Pancreas (tissue), 10 donors: ENCODE measurements around the gene CD53. TPM values are rescaled to one million over a fixed set of nuclear protein-coding genes. Genes with fewer than 3 reads are reported as not detected.
"Not testable (repeated sequence)": the region's sequence is repeated elsewhere in the genome, so short reads cannot be mapped to it uniquely, and the experiment has no call there.

Experiments
- ATAC-seq, 4 donors: fragments of 200-7000 bp; cut with Tn5 transposase; one replicate each; pipeline versions ENCODE4 v1.8.0 to v1.9.1; 2020; ENCODE audit warnings: mild to moderate bottlenecking in 4 of 4, moderate library complexity in 4 of 4
- DNase-seq, 6 donors: peaks; one replicate each; pipeline ENCODE4 v3.0.0-alpha.2; 2020
- FAIRE-seq: peaks from 2 replicates; lab custom pipeline; 2012; peaks lifted over from hg19 to GRCh38; lab: Jason Lieb, UNC
- H3K27ac ChIP-seq, 4 donors: fragments of 200-600 bp; sonication (generic); 1 replicate in 3 of 4; 2 replicates in 1 of 4; pipeline versions ENCODE4 v1.5.0 to v1.8.0; 2020
- H3K27me3 ChIP-seq, 4 donors: fragments of 200-600 bp; one replicate each; pipeline ENCODE4 v1.8.0; 2021
- H3K36me3 ChIP-seq, 3 donors: fragments of 200-600 bp; sonication (generic) in 1 of 3; one replicate each; pipeline versions ENCODE4 v1.5.0 to v1.8.0; 2020 to 2021
- H3K4me1 ChIP-seq, 3 donors: fragments of 200-600 bp; one replicate each; pipeline ENCODE4 v1.8.0; 2021
- H3K4me3 ChIP-seq, 4 donors: fragments of 200-600 bp; sonication (generic) in 2 of 4; one replicate each; pipeline versions ENCODE4 v1.5.0 to v1.8.0; 2020 to 2021
- H3K9me3 ChIP-seq, 4 donors: fragments of 200-600 bp; one replicate each; pipeline ENCODE4 v1.8.0; 2021
- WGBS, 2 donors: extraction: QIAGEN DNeasy Blood & Tissue Kit; methylation state at CpG; one replicate each; pipeline ENCODE4 v1.1.7; 2013; 5-methylcytosine and 5-hydroxymethylcytosine counted together
- intact Hi-C, 3 donors: fragments of 100-400 bp; cut with DNase I; formaldehyde crosslinking; loops; one replicate each; pipeline versions ENCODE4 v1.11.1 to v1.14.2; 2022
- polyA plus RNA-seq, 2 donors: library from polyadenylated mRNA; stranded (reverse); fragments of 200-250 nt; gene quantifications; one replicate each; pipeline ENCODE4 v1.2.3, GENCODE V29; 2013
- total RNA-seq, 6 donors: library from RNA; stranded (reverse); fragmentation: NEBNext Ultra II Directional in 4 of 6; extraction: Animal tissue kit (Norgen Biotek cat#: 25700) in 4 of 6; gene quantifications; one replicate each; pipeline versions ENCODE4 v1.2.1 to v1.2.4, GENCODE V29; 2021 to 2023
- TF ChIP-seq, protein P1 (sequence below), 4 donors: fragments of 200-600 bp; sonication (generic) in 3 of 4; IDR thresholded peaks; one replicate each; pipeline versions ENCODE4 v1.5.0 to v1.8.0; 2021; ENCODE audit warnings: antibody characterized with exemption in 4 of 4
- donor health status: healthy with polysubstance abuse.
- donor health status: DM: no; HTN: no; CAD: no; lungs with moderate emphysema.
- donor health status: DM: no; HTN: no; CAD: no.
- donor health status: control.
- donor health status: control.
- donor health status: Bipolar disorder and iron deficiency.
- donor health status: DM: yes; HTN: yes; CAD: no.
- donor health status: DM: no; HTN: no; CAD: no.
- donor health status: DM: no; HTN: no; CAD: no.
- donor health status: DM: yes; HTN: yes; CAD: no.

CD53 gene
- total and polyA plus RNA-seq, 8 donors = 1.6 to 34.2 (median 3.7) TPM

DNA sequence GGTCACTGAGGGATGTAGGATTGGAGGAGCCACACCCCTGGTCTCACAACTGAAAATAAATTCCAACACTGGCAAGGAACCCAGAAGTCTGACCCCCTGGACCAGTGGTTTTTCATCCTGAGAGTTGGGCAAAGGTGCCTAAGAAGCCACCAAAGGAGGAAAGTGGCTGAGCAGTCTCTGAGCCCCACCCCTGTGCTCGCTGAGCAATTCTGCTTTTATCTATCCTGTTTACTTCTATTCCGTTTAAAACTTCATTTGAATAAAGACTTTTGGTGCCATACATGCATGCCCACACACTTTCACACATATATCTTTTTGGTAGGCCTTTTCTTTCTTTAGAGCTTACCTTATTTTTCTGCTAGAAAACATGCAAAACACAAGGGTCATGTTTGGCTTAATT, 13.9 kb upstream of the CD53 start:
- Histone ChIP-seq H3K4me1 (no peaks in the 10 kb centered on the region), H3K9me3 (no peaks in the 10 kb centered on the region), H3K36me3 (no peaks in the 10 kb centered on the region), H3K4me3 (no peak overlapping the region), H3K27ac (no peak overlapping the region), H3K27me3 (no peaks in the 10 kb centered on the region)
- intact Hi-C loops = no loop called here
- FAIRE-seq (no peak), ATAC-seq (no peak), DNase-seq (no peak)
- TF ChIP-seq, protein P1, sequence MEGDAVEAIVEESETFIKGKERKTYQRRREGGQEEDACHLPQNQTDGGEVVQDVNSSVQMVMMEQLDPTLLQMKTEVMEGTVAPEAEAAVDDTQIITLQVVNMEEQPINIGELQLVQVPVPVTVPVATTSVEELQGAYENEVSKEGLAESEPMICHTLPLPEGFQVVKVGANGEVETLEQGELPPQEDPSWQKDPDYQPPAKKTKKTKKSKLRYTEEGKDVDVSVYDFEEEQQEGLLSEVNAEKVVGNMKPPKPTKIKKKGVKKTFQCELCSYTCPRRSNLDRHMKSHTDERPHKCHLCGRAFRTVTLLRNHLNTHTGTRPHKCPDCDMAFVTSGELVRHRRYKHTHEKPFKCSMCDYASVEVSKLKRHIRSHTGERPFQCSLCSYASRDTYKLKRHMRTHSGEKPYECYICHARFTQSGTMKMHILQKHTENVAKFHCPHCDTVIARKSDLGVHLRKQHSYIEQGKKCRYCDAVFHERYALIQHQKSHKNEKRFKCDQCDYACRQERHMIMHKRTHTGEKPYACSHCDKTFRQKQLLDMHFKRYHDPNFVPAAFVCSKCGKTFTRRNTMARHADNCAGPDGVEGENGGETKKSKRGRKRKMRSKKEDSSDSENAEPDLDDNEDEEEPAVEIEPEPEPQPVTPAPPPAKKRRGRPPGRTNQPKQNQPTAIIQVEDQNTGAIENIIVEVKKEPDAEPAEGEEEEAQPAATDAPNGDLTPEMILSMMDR (IDR thresholded peaks at IDR 0.05) = no peak
- WGBS, 2 donors = 34 to 41% methylated on average over 2 of the region's 2 CpGs

DNA sequence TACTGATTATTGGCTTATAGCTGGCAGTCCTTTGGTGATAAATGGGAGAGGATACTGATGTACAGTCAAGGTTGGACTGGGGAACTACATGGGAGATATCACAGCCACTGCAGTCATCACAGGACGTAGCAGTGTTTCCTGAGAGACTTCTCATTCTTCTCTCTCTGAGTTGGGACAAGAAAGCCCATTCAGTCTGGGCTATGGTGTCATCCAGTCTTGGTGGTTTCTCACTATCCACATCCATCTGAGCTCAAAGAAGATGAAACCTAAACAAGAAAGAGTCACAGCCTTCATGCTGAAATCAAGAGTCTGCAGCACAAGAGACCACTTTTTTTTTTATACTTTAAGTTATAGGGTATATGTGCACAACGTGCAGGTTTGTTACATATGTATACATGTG, 12.8 kb upstream of the CD53 start:
- Histone ChIP-seq H3K4me3 (no peak overlapping the region), H3K9me3 (no peaks in the 10 kb centered on the region), H3K27me3 (no peaks in the 10 kb centered on the region), H3K27ac (no peak overlapping the region), H3K4me1 (no peaks in the 10 kb centered on the region), H3K36me3 (no peaks in the 10 kb centered on the region)
- WGBS, 2 donors = 62 to 72% methylated on average over 2 of the region's 2 CpGs
- DNase-seq = no peak
- FAIRE-seq = no peak
- intact Hi-C loops = no loop called here
- ATAC-seq = no peak
- TF ChIP-seq, protein P1 (IDR thresholded peaks at IDR 0.05) = no peak

DNA sequence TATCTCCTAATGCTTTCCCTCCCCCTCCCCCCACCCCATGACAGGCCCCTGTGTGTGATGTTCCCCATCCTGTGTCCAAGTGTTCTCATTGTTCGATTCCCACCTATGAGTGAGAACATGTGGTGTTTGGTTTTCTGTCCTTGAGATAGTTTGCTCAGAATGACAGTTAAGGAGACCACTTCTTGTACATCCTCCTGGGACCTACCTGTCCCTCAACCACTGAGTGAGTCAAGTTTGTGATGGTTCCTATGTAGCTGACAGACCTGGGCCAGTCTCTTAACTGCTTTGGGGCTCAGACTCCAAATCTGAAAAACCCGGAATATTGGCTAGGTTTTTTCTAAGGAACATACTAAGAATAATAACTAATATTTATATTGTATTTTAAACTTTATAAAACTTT, 12.3 kb upstream of the CD53 start:
- H3K4me1 ChIP-seq, H3K36me3 ChIP-seq, H3K9me3 ChIP-seq, H3K27me3 ChIP-seq, ATAC-seq, DNase-seq, intact Hi-C loops, FAIRE-seq, H3K4me3 ChIP-seq, H3K27ac ChIP-seq: not testable (repeated sequence)
- WGBS, 2 donors = 43 to 60% methylated on average over 2 of the region's 2 CpGs

DNA sequence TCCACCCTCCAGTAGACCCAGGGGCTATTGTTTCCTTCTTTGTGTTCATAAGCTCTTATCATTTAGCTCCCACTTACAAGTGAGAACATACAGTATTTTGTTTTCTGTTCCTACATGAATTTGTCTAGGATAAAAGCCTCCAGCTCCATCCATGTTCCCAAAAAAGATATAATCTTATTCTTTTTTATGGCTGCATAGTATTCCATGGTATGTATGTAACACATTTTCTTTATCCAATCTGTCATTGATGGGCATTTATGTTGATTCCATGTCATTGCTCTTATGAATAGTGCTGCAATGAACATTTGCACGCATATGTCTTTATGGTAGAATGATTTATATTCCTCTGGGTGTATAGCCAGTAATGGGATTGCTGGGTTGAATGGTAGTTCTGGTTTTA, 11.0 kb upstream of the CD53 start:
- WGBS, 2 donors = 62 to 64% methylated on average over 1 of the region's 1 CpG

DNA sequence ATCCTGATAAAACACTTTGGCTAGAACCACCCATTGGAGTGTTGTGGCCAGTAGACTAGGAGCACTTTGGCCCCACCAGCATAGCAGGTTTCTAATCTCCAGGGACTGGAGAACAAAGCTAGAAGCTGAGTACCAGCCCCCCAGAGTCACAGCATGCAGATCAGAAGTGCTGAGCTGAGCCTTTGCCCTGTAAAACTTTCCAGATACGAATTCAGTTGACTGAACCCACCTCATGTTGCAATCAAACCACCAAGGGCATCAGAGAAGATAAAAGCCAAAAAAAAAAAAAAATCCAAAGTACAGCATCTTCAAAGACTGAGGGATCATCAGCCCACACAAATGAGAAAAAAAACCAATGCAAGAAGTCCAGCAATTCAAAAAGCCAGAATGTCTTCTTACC, 8.7 kb upstream of the CD53 start:
- intact Hi-C loops = no loop called here
- no peak overlapping the region for H3K4me3 ChIP-seq
- TF ChIP-seq, protein P1 (IDR thresholded peaks at IDR 0.05) = no peak
- ATAC-seq (no peak), FAIRE-seq (no peak), DNase-seq (no peak)
- no peak overlapping the region for H3K27ac ChIP-seq
- H3K36me3 ChIP-seq = no peaks in the 10 kb centered on the region
- no peaks in the 10 kb centered on the region for H3K9me3 ChIP-seq
- H3K4me1 ChIP-seq = no peaks in the 10 kb centered on the region
- no peaks in the 10 kb centered on the region for H3K27me3 ChIP-seq
- 32 to 33% methylated on average over 1 of the region's 1 CpG for WGBS, 2 donors

More for the DNA sequence above, 11.0 kb upstream of the CD53 start:
- H3K36me3 ChIP-seq, H3K27ac ChIP-seq, H3K4me1 ChIP-seq, FAIRE-seq, H3K27me3 ChIP-seq, H3K9me3 ChIP-seq, intact Hi-C loops, ATAC-seq, H3K4me3 ChIP-seq, DNase-seq: not testable (repeated sequence)

DNA sequence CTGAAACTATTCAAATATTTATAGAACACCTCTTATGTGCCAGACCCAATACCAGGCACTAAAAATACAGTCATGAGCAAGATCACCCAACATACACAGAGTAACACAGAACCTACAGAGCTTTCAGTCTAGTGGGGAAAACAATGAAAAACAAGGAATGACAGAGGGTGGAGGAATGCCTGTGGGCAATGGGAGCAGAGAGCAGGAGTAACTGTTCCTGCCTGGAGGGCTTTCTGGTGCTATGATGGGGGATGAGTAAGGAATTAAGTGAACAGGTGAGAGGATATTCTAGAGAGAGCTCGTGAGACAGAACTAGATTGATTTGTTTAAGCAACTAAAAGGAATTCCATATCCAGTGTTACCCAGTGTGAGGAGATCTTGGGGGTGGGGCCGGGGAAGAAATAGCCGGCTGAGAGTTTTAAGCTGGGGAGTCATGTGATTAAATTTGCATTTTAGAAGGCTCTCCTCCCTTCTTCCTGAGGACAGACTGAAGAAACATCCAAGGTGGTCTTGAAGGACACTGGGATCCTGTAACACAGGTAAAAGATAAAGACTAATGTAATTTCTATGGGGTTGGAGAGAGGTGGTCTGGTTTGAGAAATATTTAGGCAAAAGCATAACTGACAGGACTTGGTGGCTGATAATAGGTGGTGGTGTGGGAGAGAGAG, 2.1 kb upstream of the CD53 start:
- Histone ChIP-seq H3K4me1 (no peaks in the 10 kb centered on the region), H3K4me3 (no peak overlapping the region), H3K27ac (no peak overlapping the region), H3K36me3 (no peaks in the 10 kb centered on the region), H3K27me3 (no peaks in the 10 kb centered on the region), H3K9me3 (no peaks in the 10 kb centered on the region)
- intact Hi-C loops = no loop called here
- FAIRE-seq = no peak
- DNase-seq = no peak
- WGBS, 2 donors = 39 to 50% methylated on average over 3 of the region's 3 CpGs
- TF ChIP-seq, protein P1 (IDR thresholded peaks at IDR 0.05) = no peak
- no peak for ATAC-seq
